IPS-18a (cell line): Measurements from ENCODE around the gene MAP3K7CL.

Experiments
- H3K27ac ChIP-seq: one replicate; pipeline ENCODE4 v1.5.1; 2013; ENCODE audit warnings: low read length
- H3K27me3 ChIP-seq: one replicate; pipeline ENCODE4 v1.6.1; 2013; ENCODE audit warnings: mild to moderate bottlenecking, low read length; ENCODE audit not compliant: control insufficient read depth, insufficient read depth
- H3K36me3 ChIP-seq: one replicate; pipeline ENCODE4 v1.6.1; 2013; ENCODE audit warnings: low read depth, low read length; ENCODE audit not compliant: control insufficient read depth
- H3K4me1 ChIP-seq: one replicate; pipeline ENCODE4 v1.6.1; 2013; ENCODE audit warnings: low read depth, low read length; ENCODE audit not compliant: control insufficient read depth
- H3K4me3 ChIP-seq: one replicate; pipeline ENCODE4 v1.5.1; 2013; ENCODE audit warnings: low read length
- H3K9ac ChIP-seq: one replicate; pipeline ENCODE4 v1.6.1; 2013; ENCODE audit warnings: mild to moderate bottlenecking, low read length, moderate library complexity
- H3K9me3 ChIP-seq: one replicate; pipeline ENCODE4 v1.6.1; 2013; ENCODE audit warnings: low read depth, low read length; ENCODE audit not compliant: control insufficient read depth

MAP3K7CL gene

GRCh38 chr21:29130270-29130969, at the start of gene MAP3K7CL:
Gene MAP3K7CL (plus strand): TSS chr21:29130644. CDS start chr21:29133345, 2,701 bp downstream.
- no peaks in the 10 kb centered on the region for H3K36me3 ChIP-seq
- H3K27me3 ChIP-seq = peaks cover 3% of the 10 kb centered on the region
- H3K27ac ChIP-seq = no peak within 1 kb of the TSS
- peaks cover 2% of the 10 kb centered on the region for H3K9me3 ChIP-seq
- H3K4me1 ChIP-seq = no peaks in the 10 kb centered on the region
- H3K9ac ChIP-seq = no peak within 1 kb of the TSS
- H3K4me3 ChIP-seq = no peak within 1 kb of the TSS

GRCh38 chr21:29082046-29082815, 48.2 kb upstream of the MAP3K7CL start:
- Histone ChIP-seq H3K4me1 (no peaks in the 10 kb centered on the region), H3K4me3 (no peak overlapping the region), H3K9ac (no peak overlapping the region), H3K27ac (no peak overlapping the region), H3K36me3 (no peaks in the 10 kb centered on the region), H3K9me3 (no peaks in the 10 kb centered on the region), H3K27me3 (no peaks in the 10 kb centered on the region)

GRCh38 chr21:29083306-29083705, 47.1 kb upstream of the MAP3K7CL start:
- H3K27ac ChIP-seq = no peak overlapping the region
- no peaks in the 10 kb centered on the region for H3K36me3 ChIP-seq
- no peaks in the 10 kb centered on the region for H3K9me3 ChIP-seq
- H3K9ac ChIP-seq = no peak overlapping the region
- H3K4me1 ChIP-seq = no peaks in the 10 kb centered on the region
- no peaks in the 10 kb centered on the region for H3K27me3 ChIP-seq
- no peak overlapping the region for H3K4me3 ChIP-seq

- Histone ChIP-seq H3K9ac (no peak overlapping the region), H3K9me3 (no peaks in the 10 kb centered on the region), H3K27me3 (no peaks in the 10 kb centered on the region), H3K4me3 (no peak overlapping the region), H3K4me1 (no peaks in the 10 kb centered on the region), H3K36me3 (no peaks in the 10 kb centered on the region), H3K27ac (no peak overlapping the region)
These were observed 46.1 kb upstream of the MAP3K7CL start for GRCh38 chr21:29084372-29084771.

- Histone ChIP-seq H3K27ac (no peak overlapping the region), H3K9ac (no peak overlapping the region), H3K36me3 (no peaks in the 10 kb centered on the region), H3K4me1 (no peaks in the 10 kb centered on the region), H3K4me3 (no peak overlapping the region), H3K27me3 (no peaks in the 10 kb centered on the region), H3K9me3 (no peaks in the 10 kb centered on the region)
These were observed 45.2 kb upstream of the MAP3K7CL start for GRCh38 chr21:29085106-29085752.

- Histone ChIP-seq H3K9ac (no peak overlapping the region), H3K27ac (no peak overlapping the region), H3K9me3 (no peaks in the 10 kb centered on the region), H3K27me3 (no peaks in the 10 kb centered on the region), H3K36me3 (no peaks in the 10 kb centered on the region), H3K4me3 (no peak overlapping the region), H3K4me1 (peaks cover 5% of the 10 kb centered on the region)
These were observed 39.4 kb upstream of the MAP3K7CL start for GRCh38 chr21:29091033-29091432.

- no peaks in the 10 kb centered on the region for H3K9me3 ChIP-seq
- H3K4me1 ChIP-seq = peaks cover 5% of the 10 kb centered on the region
- H3K36me3 ChIP-seq = no peaks in the 10 kb centered on the region
- no peaks in the 10 kb centered on the region for H3K27me3 ChIP-seq
- H3K9ac ChIP-seq = no peak overlapping the region
- H3K27ac ChIP-seq = no peak overlapping the region
- no peak overlapping the region for H3K4me3 ChIP-seq
These were observed 38.1 kb upstream of the MAP3K7CL start for GRCh38 chr21:29092102-29092959.

GRCh38 chr21:29096218-29097015, 34.0 kb upstream of the MAP3K7CL start:
- H3K4me3 ChIP-seq = no peak overlapping the region
- no peaks in the 10 kb centered on the region for H3K36me3 ChIP-seq
- H3K4me1 ChIP-seq = peaks cover 5% of the 10 kb centered on the region
- no peaks in the 10 kb centered on the region for H3K27me3 ChIP-seq
- H3K27ac ChIP-seq = no peak overlapping the region
- no peaks in the 10 kb centered on the region for H3K9me3 ChIP-seq
- H3K9ac ChIP-seq = no peak overlapping the region

GRCh38 chr21:29098156-29098555, 32.3 kb upstream of the MAP3K7CL start:
- no peak overlapping the region for H3K4me3 ChIP-seq
- H3K27ac ChIP-seq = no peak overlapping the region
- H3K36me3 ChIP-seq = no peaks in the 10 kb centered on the region
- no peaks in the 10 kb centered on the region for H3K9me3 ChIP-seq
- H3K4me1 ChIP-seq = peaks cover 5% of the 10 kb centered on the region
- H3K9ac ChIP-seq = no peak overlapping the region
- H3K27me3 ChIP-seq = no peaks in the 10 kb centered on the region

- Histone ChIP-seq H3K9me3 (no peaks in the 10 kb centered on the region), H3K36me3 (no peaks in the 10 kb centered on the region), H3K4me1 (no peaks in the 10 kb centered on the region), H3K4me3 (no peak overlapping the region), H3K27ac (no peak overlapping the region), H3K27me3 (no peaks in the 10 kb centered on the region), H3K9ac (no peak overlapping the region)
These were observed 27.6 kb upstream of the MAP3K7CL start for GRCh38 chr21:29102791-29103257.
